CD4-positive, alpha-beta T cell treated with Interferon alpha-2 for 1 hour (primary cell): ENCODE data around the gene PSME3IP1.
"Not testable (repeated sequence)": the region's sequence is repeated elsewhere in the genome, so short reads cannot be mapped to it uniquely, and the experiment has no call there.

Experiments
- DNase-seq, 2 donors: peaks; one replicate each; pipeline ENCODE4 v3.0.0-alpha.2; 2020 to 2022

The PSME3IP1 gene

GRCh38 chr16:57196286-57196685 lies 10.4 kb upstream of the PSME3IP1 start:
- no peak for DNase-seq

DNA sequence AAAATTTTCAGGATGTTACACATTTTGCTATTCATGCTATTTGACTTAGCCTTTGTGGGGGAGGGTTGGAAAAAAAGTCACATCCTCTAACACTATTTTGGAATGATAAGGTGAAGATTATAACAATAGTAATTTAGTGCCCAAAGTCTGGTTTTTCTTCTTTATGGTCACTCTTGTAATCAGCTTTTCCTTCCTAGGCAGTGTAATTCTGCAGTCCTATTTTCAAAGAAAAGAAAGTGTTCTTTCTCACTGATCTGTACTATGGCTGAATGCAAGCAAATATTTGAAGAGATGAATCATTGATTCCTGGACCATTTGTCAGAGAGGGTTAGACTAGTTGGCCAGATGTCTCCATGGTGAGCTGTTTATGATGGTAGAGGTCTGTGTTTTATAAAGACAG lies 8.7 kb upstream of the PSME3IP1 start:
- DNase-seq, result no peak

- DNase-seq, result no peak
These were observed 7.1 kb upstream of the PSME3IP1 start for GRCh38 chr16:57192720-57193486.

GRCh38 chr16:57192146-57192545 lies 6.3 kb upstream of the PSME3IP1 start:
- DNase-seq, result no peak

GRCh38 chr16:57191056-57191571 lies 5.3 kb upstream of the PSME3IP1 start:
- DNase-seq, result no peak

DNA sequence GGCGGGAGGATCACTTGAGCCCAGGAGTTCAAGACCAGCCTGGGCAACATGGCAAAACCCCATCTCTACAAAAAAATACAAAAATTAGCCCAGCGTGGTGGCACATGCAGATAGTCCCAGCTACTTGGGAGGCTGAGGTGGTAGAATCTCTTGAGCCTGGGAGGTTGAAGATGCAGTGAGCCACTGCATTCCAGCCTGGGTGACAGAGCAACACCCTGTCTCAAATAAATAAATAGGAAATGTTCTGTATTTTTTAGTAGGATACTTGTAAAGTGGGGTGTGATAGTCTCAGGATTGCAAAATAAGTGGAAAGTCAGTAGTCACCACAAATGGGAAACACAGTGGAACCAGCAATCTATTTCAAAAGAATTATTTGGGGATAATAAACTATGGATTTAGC lies 4.3 kb upstream of the PSME3IP1 start:
- DNase-seq, result no peak

DNA sequence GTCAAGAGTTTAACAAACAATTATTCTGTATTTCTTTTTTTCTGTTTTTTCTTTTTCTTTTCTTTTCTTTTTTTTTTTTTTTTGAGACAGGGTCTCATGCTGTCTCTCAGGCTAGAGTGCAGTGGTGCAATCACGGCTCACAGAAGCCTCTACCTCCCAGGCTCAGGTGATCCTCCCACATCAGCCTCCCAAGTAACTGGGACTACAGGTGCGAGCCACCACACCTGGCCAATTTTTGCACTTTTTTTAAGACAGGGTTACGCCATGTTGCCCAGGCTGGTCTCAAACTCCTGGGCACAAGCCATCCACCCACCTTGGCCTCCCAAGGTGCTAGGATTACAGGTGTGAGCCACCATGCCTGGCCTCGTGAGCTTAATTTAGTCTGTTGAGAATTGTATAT lies 3.7 kb upstream of the PSME3IP1 start:
- not testable (repeated sequence) for DNase-seq

DNA sequence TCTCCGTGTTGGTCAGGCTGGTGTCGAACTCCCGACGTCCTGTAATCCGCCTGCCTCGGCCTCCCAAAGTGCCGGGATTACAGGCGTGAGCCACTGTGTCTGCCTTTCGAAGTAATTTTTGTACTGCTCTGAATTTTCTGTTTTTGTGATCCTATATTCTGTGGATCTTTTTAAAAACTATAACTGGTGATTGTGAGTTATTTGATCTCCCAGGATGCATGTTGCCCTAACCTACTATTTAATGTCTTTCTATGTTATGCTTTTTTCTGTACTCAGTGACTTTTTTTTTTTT lies 2.8 kb upstream of the PSME3IP1 start:
- no peak for DNase-seq

- DNase-seq, result not testable (repeated sequence)
These were observed 2.3 kb upstream of the PSME3IP1 start for GRCh38 chr16:57187902-57188710.

DNA sequence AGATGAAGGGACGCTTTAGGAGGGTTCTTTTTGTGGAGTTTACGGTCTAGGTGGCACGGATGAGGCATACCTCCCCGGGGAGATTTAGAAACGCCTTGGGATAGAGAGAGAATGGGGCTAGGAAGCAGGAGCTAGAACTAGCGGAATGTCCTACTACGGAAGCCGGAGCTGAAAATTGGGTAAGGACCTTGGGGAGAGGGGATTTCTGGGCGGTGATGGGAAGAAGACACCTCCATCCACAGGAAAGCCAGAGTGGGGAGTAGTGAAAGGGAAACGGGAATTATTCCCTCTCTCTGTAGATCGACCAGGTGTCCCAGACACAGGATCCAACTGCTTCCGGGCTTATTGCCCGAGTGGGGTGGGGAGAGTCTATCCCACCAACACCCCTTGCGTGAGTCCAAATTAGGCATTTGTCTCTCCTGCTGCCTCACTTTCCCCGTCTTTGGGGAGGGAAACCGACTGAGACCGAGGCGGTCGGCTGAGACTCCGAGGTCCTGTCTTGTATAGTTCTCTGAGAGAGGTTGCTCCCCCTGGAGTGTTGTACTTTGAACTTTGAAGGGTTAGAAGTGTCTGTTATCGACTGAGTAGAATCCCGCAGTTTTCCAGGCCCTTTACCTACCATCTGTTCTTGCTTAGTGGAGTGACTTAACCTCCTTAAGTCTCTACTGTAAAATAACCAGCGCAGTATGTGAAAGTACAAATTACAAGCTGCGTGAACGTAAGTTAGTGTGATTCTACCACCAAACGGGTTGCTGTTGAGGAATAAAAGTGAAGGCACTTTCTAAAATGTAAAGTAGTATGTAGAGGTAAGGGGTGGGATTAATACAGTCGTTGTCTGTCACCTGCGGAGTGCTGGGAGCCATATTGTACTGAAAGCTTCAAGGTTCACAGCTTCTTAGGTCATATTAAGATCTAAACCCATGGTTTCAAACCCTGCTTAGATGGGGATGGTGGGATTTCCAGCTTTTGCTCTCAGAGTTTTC lies 1.3 kb upstream of the PSME3IP1 start:
- DNase-seq, result peak in 1 of 2 donors; percentile 31

DNA sequence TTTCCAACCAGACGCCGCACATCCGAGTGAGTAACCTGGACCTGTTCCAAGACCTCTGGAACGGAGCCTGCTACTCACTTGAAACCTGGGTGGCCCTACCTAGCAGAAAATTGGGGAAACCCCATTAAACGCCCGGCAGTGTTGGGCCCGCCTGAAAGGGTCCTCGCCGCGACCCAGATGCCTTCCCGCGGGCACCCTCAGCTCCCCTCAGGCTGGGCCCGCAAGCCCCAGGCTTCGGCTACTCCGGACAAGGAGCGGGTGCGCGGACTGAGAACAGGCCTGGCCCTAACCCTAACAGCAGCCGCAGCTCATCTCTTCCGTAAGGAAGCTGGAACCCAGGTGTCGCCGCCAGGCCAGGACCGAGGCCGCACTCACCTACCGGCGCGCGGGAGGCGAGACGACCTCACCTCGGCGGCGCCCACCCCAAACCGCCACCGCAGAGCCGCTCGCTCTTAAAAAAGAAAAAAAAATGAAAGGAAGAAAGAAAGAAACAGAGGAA lies 344 bp downstream of the PSME3IP1 start:
- DNase-seq, result no peak

DNA sequence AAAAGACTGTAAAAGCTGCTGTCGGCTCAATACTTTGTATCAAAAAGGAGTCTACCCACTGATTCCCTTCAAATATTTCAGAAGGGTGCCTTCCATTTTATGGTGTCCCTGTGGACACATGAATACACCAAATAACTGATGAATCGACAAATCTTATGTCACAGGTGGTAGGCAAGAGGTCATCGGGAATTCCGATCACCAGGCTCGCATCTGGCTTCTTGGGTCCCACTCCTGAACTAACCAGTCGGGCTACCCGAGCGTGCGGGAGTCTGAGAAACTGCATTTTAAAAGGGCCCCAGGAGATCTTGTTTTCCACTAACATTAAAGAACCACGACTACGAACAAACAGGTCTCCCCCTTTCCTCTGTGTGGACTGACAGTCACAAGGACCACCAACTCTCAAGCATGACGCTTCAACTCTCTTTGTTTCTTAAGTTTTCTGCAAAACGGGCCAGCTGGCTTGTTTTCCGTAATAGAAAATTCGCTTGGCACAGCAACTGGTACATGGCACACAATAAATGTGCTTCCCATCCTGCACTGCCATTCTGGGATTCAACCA lies 873 bp downstream of the PSME3IP1 start:
- peak in 1 of 2 donors; percentile 2 for DNase-seq

GRCh38 chr16:57184113-57184512 lies 1.7 kb downstream of the PSME3IP1 start:
- no peak for DNase-seq

DNA sequence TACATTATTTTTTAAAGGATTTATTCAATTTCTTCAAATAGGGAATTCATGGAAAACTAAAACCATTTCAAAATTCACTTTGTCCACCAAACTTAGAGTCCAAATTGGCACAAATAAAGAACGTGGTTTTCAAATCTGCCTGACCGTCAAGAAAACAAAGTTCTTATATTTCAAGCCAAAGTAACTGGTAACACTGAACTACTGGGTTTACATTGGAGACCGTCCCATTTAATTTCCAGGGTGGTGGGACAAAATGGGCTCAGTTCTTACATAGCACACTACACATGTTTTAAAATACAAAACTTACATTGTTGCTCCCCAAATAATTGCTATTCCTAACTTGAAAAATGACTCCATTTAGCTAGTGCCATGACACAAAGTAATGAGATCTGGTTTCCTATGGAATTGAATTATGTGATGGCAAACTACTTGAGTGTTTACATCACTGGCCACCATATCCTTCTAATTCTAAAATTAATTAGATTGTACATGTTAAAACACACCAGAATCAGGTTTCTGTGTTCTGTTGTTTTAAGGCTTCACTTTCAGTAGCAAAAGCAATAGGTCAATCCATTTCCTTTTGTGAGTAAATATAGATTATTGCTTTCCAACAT lies 6.5 kb downstream of the PSME3IP1 start:
- no peak for DNase-seq

DNA sequence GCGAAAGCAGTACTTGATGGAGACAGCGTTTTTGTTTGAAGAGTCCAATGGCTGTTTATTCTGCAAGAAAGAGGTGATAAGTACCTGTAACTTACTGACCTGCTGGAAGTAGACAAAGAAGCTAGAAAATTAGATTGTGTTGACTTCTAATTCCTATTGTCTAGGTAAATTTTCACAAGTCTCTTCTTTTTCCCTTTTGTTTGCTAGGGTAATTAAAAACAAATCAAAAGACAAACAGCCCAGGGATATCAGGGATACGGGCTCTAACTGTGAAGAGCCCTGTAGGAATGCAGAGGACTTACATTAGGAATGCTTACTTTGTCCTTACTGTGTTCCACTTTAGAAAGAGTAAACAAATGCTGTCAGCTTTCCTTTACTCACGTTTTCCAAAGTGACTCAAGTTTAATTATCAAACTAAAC lies 7.0 kb downstream of the PSME3IP1 start:
- DNase-seq, result no peak

GRCh38 chr16:57178196-57178595 lies 7.6 kb downstream of the PSME3IP1 start:
- DNase-seq, result no peak

GRCh38 chr16:57175896-57176295 lies 9.9 kb downstream of the PSME3IP1 start:
- no peak for DNase-seq

DNA sequence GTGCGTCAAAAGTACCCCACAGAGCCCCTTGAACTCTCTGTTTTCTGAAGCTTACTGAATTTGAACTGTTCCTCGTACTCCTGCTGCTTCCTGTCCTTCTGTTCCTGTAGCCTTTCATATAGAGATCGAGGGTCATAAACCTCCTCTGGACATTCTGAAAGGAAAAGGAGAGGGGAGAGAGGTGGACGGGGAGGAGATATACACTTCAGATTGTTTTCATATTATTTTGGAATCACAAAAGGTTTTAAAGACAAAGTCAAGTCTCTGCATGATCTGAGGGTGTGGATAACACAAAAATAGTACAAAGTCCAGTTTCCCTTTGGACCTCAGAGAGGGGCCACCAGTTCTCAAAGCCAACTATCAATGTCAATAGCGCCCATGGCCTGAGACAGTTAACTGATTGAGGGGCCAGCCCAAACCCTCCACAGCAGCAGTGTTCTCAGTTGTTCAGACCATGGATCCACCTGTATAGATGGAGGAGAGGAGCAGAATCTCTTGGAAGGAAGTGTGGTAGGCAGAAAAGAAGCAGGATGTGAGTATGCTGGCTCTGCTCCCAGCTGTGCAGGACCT lies 13.0 kb downstream of the PSME3IP1 start:
- DNase-seq, result no peak

DNA sequence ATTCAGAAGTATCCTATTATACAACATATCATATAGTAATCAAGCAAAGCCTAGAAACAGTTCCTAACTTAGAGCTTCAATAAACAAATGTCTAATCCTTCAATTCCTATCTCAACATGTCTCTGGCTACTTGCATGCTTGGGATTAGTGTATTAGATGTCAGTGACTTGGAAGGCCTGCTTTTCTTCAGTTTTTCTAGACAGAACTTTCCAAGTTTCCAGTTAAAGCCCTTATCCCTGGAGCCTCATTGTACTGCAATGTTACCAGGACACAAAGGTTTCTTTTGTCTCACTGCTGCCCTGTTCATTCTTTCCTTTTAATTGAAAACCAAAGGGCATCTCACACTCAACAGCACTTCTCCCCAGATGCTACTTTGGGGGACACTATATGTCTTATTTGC lies 16.5 kb downstream of the PSME3IP1 start:
- no peak for DNase-seq

DNA sequence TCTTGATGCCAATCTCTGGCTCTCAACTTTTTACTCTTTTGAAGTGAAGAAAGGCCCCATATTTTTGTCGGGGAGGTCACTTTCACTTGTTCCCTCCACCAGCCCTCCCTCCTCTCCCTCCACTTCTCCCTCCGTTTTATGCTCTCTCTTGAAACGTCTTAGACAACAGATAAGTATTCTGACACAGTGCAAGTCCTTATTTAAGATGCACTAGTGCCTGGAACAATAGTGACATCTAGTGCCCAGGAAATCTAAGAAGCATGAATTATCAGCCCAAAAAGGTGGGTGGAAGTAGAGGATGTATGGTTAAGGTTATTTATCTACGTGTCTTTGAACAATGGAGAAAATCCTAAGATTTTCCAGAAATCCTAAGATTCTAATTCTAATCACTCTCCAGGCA lies 17.9 kb downstream of the PSME3IP1 start:
- peak; percentile 36 to 79 for DNase-seq

DNA sequence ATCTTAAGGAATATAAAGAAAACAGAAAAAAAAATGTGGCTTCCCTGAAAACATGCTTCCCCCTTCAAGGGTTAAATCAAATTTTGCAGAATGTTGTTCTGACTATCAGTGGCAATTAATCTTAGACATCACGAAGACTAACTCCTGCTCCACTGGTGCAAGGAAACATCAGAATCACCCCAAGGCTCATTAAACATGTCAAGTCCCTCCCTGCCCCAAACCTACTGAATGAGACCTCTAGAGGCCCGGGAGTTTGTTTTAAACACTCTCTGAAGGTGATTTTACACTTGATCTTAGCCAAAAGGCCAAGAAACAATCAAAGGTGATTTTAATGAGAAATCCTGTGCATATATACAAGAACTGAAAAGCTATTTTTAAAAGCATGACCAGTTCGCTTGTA lies 18.3 kb downstream of the PSME3IP1 start:
- DNase-seq, result no peak

DNA sequence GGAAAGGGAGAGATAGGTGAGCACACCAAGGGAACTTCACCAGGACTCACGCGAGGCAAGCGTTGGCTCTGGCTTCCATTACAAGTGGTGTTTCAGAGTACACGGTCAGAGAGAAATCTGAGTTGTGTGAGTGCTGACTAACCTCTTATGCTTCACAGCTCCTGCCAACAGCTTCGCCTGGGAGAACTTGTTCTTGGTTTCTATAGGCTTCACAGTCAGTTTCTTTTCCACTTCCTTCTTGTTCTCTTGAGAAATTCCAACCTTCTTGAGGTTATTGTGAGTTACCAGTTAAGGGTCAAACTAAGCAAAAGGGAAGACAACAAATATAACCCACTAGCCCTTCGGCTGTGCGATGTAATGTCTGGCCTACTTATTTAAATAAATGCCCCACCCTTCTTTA lies 18.9 kb downstream of the PSME3IP1 start:
- no peak for DNase-seq
